HEK293T (cell line): Measurements from ENCODE around the gene SPEN.

Source experiments
- ELF4 ChIP-seq: fragments of 450-650 bp; IDR thresholded peaks from 2 replicates; pipeline ENCODE4 v1.6.1; 2017; ENCODE audit warnings: antibody characterized with exemption
- FOXA1 ChIP-seq: fragments of 450-650 bp; IDR thresholded peaks from 2 replicates; pipeline ENCODE4 v1.6.1; 2016; ENCODE audit warnings: mild to moderate bottlenecking
- FOXK2 ChIP-seq: fragments of 450-650 bp; IDR thresholded peaks from 2 replicates; pipeline ENCODE4 v1.6.1; 2016; ENCODE audit warnings: mild to moderate bottlenecking
- FOXM1 ChIP-seq: fragments of 450-650 bp; IDR thresholded peaks from 2 replicates; pipeline ENCODE4 v1.6.1; 2017; ENCODE audit warnings: mild to moderate bottlenecking, borderline replicate concordance
- HDGF ChIP-seq: fragments of 450-650 bp; IDR thresholded peaks from 2 replicates; pipeline ENCODE4 v1.6.1; 2017; ENCODE audit warnings: antibody characterized with exemption, borderline replicate concordance
- L3MBTL2 ChIP-seq: fragments of 450-650 bp; conservative IDR thresholded peaks from 2 replicates; pipeline ENCODE4 v1.6.1; 2016; ENCODE audit warnings: mild to moderate bottlenecking
- TARDBP ChIP-seq: fragments of 450-650 bp; IDR thresholded peaks from 2 replicates; pipeline ENCODE4 v1.6.1; 2016
- ZNF384 ChIP-seq: fragments of 450-650 bp; IDR thresholded peaks from 2 replicates; pipeline ENCODE4 v1.6.1; 2016
- TF ChIP-seq, protein P1 (sequence below): fragments of 450-650 bp; IDR thresholded peaks from 2 replicates; pipeline ENCODE4 v1.6.1; 2016

DNA sequence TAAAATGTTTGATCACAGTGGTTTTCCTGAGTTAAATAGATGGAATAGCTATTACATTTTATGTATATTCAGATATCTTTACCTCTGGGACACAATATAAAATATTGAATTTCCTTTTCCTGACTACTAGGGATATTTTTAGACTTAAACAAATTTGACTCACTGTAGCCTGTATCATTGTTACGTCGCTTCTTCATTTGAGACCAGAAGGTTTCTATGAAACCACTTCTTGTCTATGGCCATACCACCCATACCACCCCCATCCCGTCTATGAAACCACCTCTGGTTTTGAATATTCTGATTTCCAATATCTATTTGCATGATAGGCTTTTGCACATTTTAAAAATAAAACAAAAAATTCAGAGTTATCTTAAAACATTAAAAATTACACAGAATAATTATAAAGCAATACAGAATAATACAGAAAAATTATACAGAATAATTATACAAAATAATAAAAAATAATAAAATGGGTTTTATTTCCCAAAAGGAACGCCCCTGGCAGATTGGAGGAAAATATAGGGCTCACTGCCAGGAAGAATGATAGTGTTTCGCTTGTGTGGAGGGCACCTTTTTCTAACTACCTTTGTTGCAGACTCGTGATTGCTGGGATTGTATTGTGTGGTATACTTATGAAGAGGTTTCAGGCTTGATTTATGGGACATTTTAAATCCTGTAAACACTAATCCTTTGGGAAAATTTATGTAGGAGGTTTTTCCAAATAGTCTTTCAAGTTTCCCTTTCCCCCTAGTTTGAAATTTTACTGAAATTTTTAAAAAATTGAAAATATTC, 4.7 kb downstream of the SPEN start:
- TF ChIP-seq FOXK2 (no peak), ELF4 (no peak), L3MBTL2 (no peak), ZNF384 (no peak), FOXM1 (no peak), FOXA1 (no peak), TARDBP (no peak), HDGF (no peak)
- TF ChIP-seq, protein P1, sequence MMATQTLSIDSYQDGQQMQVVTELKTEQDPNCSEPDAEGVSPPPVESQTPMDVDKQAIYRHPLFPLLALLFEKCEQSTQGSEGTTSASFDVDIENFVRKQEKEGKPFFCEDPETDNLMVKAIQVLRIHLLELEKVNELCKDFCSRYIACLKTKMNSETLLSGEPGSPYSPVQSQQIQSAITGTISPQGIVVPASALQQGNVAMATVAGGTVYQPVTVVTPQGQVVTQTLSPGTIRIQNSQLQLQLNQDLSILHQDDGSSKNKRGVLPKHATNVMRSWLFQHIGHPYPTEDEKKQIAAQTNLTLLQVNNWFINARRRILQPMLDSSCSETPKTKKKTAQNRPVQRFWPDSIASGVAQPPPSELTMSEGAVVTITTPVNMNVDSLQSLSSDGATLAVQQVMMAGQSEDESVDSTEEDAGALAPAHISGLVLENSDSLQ, result peak; percentile 61
